Activated T-cell treated with anti-CD3 and anti-CD28 coated beads for 1 hour (primary cell): ENCODE data around the gene FSD1.
"Not testable (repeated sequence)": the region's sequence is repeated elsewhere in the genome, so short reads cannot be mapped to it uniquely, and the experiment has no call there.

Experiments
- DNase-seq: peaks from one replicate; pipeline ENCODE4 v3.0.0-alpha.2; 2020; ENCODE audit warnings: low read depth

FSD1 gene

GRCh38 chr19:4319067-4319718 is 14.8 kb downstream of the FSD1 start:
- DNase-seq = no peak

- no peak for DNase-seq
Measured at GRCh38 chr19:4320419-4320818, 16.0 kb downstream of the FSD1 start.

DNA sequence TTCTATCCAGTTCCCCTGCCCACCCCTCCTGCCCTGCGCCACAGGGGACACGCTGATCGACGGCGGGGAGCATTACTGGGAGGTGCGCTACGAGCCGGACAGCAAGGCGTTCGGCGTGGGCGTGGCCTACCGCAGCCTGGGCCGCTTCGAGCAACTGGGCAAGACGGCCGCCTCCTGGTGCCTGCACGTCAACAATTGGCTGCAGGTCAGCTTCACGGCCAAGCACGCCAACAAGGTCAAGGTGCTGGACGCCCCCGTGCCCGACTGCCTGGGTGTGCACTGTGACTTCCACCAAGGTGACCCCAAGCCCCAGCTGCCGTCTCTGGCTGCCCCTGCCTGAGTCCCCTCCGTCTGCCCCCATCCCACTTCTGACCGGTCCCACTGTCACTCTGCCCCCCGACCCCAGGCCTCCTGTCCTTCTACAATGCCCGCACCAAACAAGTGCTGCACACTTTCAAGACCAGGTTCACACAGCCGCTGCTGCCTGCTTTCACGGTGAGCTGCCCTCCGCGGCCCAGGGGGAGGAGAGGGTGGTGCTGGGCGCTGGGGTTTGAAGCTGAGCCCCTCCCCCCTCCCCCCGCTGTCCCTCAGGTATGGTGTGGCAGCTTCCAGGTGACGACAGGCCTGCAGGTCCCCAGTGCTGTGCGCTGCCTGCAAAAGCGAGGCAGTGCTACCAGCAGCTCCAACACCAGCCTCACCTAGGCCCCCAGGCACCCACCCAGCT is 18.7 kb downstream of the FSD1 start:
- no peak for DNase-seq

GRCh38 chr19:4323692-4324091 is 19.3 kb downstream of the FSD1 start:
- DNase-seq = no peak

GRCh38 chr19:4324228-4324627 is 19.8 kb downstream of the FSD1 start:
- no peak for DNase-seq

DNA sequence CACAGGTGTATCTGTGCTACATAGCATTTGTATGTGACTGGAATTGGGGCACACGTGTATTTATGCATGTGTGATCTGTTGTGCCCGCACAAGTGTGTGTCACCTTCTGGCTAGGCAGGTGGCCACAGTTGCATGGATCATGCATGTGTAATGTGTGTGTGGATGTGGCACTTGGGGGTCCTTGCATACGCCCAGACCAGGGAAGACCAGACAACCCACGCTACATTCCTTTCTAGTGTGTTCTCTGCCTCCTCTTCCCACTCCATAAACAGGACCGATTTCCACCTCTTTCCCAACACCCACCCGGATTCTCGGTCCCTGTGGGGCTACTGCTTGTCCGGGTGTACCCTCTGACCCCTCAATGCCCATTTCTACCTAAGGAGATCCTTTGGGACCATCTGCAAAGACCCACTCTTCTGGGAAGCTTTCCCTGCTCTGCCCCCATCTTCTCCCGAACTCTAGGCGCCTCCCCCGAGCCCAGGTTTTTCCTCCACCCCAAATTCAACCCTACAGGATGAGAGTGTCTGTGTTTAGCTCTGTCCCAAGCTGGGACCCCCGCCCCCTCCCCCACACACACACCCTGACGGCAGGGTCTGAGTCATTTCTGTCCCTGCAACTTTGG is 21.9 kb downstream of the FSD1 start:
- no peak for DNase-seq

- no peak for DNase-seq
Measured at GRCh38 chr19:4326837-4327251, 22.4 kb downstream of the FSD1 start.

DNA sequence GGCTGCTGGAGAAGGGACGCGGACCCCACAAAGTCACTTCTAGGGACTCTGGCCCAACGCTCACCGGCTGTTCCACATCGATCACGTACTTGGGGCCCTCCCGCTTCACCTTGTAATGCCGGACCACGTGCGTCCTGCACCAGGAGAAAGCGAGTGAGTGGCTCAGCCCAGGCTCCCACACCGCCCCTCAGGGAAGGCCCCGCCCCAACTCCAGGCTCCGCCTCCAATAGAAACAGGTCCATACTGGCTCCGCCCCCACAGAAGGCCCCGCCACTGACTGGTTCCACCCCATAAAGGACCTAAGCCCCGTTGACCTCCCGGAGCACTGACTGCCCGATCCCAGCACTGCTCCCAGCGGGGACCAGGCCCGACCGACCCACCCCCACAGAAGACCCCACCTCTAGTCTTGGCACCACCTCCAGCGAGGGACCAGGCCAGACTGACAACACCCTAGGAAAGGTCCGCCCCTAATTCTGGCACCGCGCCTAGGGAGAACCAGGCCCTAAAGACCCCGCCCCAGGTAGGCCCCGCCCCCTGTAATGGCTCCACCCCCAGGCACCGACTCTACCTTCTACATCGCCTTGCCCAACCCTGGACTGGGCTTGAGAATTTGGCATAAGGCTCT is 23.0 kb downstream of the FSD1 start:
- peak; percentile 62 for DNase-seq

GRCh38 chr19:4327877-4328242 is 23.5 kb downstream of the FSD1 start:
- DNase-seq = no peak

GRCh38 chr19:4328243-4328990 is 24.0 kb downstream of the FSD1 start:
- DNase-seq = peak; percentile 97

DNA sequence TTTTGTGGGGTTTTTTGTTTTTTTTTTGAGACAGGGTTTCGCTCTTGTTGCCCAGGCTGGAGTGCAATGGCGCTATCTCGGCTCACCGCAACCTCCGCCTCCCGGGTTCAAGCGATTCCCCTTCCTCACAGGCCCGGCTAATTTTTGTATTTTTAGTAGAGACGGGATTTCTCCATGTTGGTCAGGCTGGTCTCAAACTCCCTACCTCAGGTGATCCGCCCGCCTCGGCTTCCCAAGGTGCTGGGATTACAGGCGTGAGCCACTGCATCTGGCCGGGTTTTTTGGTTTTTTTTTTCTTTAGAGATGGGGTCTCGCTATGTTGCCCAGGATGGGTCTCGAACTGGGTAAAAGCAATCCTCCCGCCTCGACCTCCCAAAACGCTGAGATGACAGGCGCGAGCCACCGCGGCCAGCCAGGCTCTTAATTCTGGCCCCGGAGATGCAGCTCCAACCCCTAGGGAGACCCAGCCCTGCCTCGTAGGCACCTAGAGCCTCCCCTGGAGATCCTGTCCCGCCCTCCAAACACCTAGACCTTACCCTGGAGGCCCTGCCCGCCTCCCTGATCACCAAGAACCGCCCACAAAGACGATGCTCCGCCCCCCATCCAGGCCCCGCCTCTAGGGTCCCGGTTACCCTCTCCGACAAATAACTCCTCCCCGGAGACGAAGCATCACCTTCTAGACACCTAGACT is 24.7 kb downstream of the FSD1 start:
- not testable (repeated sequence) for DNase-seq

GRCh38 chr19:4329858-4330257 is 25.5 kb downstream of the FSD1 start:
- DNase-seq = no peak

DNA sequence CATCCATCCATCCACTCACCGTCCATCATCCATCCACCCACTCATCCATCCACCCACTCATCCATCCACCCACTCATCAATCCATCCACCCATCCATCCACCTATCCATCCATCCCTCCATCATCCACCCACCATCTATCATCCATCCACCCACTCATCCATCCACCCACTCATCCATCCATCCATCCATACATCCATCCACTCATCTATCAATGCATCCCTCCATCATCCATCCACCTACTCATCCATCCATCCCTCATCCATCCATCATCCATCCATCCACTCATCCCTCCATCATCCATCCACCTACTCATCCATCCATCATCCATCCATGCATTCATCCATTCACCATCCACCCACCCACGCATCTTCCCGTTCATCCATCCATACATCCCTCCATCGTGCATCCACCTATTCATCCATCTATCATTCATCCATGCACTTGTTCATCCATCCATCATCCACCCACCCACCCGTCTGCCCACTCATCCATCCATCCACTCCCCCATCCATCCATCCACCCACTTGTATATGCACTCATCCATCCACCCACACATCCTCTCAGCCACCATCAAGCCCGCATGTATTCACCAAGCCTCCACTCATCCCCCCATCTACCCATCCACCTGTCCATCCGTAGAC is 30.7 kb downstream of the FSD1 start:
- no peak for DNase-seq

GRCh38 chr19:4337906-4338440 is 33.6 kb downstream of the FSD1 start:
- DNase-seq = no peak

GRCh38 chr19:4338441-4339355 is 34.3 kb downstream of the FSD1 start, which contains the start of gene STAP2:
Gene STAP2, minus strand, starts transcription at chr19:4338827. Its CDS starts 74 bp downstream, at chr19:4338753.
- DNase-seq = no peak

- no peak for DNase-seq
Measured at GRCh38 chr19:4342314-4342614, 37.9 kb downstream of the FSD1 start.

DNA sequence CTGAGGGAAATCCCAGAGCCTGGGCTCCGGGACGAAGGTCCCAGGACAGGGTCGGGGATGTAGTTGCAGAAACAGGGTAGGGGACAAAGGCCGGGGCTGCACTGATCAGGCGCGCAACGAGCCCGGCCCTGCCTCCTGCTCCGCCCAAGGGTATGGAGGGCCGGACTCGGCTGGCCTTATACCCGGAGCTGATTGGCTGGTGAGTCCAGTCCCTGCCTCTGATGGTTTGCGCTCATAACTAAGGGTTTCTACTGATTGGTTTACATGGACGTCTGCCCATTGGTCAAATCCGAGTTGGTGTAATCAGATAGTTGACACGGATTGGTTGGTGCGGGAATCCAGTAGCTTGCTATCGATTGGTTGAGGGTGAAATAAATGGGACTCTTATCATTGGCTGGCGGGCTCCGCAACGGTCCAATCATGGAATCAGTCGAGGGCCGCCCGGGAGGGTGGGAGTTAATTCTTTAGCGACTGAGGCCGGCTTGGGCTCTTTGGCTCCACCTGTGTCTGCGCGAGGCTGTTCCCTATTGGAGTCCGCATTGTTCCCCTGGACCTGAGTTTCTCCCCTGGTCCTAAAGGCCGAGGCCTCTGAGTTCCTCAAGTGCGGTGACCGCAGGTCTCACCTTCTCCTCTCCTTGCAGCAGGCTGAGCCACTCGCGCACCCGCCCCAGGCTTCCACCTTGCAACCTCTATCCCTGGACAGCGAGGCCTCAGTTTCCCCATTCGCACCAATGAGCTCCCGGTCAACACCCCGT is 38.4 kb downstream of the FSD1 start:
- peak; percentile 83 for DNase-seq

GRCh38 chr19:4343370-4344307 is 39.2 kb downstream of the FSD1 start, which contains the start of gene MPND:
Gene MPND, plus strand, starts transcription at chr19:4343562. Its CDS starts 32 bp downstream, at chr19:4343594.
- DNase-seq = peak; percentile 94
